Measurements from ENCODE around the gene SNX32.

SNX32 gene

GRCh38 chr11:65793144-65793581, 40.6 kb upstream of the SNX32 start:
- Histone ChIP-seq H3K4me3 (no peak overlapping the region), H3K27ac (no peak overlapping the region)
- no peak for DNase-seq (ENCODE audit: low spot score)
- no peak for TF ChIP-seq CTCF (IDR thresholded peaks at IDR 0.05)

- H3K4me3 ChIP-seq = no peak overlapping the region
- no peak for TF ChIP-seq CTCF (IDR thresholded peaks at IDR 0.05)
- DNase-seq (ENCODE audit: low spot score) = no peak
- no peak overlapping the region for H3K27ac ChIP-seq
Observed at GRCh38 chr11:65793625-65794400, 40.0 kb upstream of the SNX32 start.

GRCh38 chr11:65794570-65795510, 38.9 kb upstream of the SNX32 start:
- no peak overlapping the region for H3K4me3 ChIP-seq
- no peak for TF ChIP-seq CTCF (IDR thresholded peaks at IDR 0.05)
- DNase-seq (ENCODE audit: low spot score) = no peak
- no peak overlapping the region for H3K27ac ChIP-seq

- DNase-seq (ENCODE audit: low spot score) = no peak
- Histone ChIP-seq H3K27ac (no peak overlapping the region), H3K4me3 (no peak overlapping the region)
- TF ChIP-seq CTCF (IDR thresholded peaks at IDR 0.05) = no peak
Observed at GRCh38 chr11:65796726-65797601, 36.8 kb upstream of the SNX32 start.

- TF ChIP-seq CTCF (IDR thresholded peaks at IDR 0.05) = no peak
- H3K27ac ChIP-seq = no peak overlapping the region
- no peak overlapping the region for H3K4me3 ChIP-seq
- DNase-seq (ENCODE audit: low spot score) = no peak
Observed at GRCh38 chr11:65797711-65798110, 36.1 kb upstream of the SNX32 start.

GRCh38 chr11:65798882-65799281, 34.9 kb upstream of the SNX32 start:
- TF ChIP-seq CTCF (IDR thresholded peaks at IDR 0.05) = no peak
- Histone ChIP-seq H3K27ac (no peak overlapping the region), H3K4me3 (no peak overlapping the region)
- no peak for DNase-seq (ENCODE audit: low spot score)
